Fibroblast of the conjunctiva (primary cell): ENCODE results near the gene P3H2.

ENCODE experiments used
- DNase-seq: peaks from one replicate; pipeline ENCODE4 v3.0.0-alpha.2; 2010; ENCODE audit warnings: low read depth

P3H2 gene

GRCh38 chr3:190013943-190014924 is 106.5 kb downstream of the P3H2 start:
- DNase-seq = no peak

- DNase-seq = no peak
These were observed 107.9 kb downstream of the P3H2 start for GRCh38 chr3:190012784-190013183.

GRCh38 chr3:190012314-190012782 is 108.3 kb downstream of the P3H2 start:
- DNase-seq = no peak

- no peak for DNase-seq
These were observed 110.2 kb downstream of the P3H2 start for GRCh38 chr3:190010486-190010885.

- DNase-seq = no peak
These were observed 111.1 kb downstream of the P3H2 start for GRCh38 chr3:190009614-190010013.

GRCh38 chr3:190008432-190008831 is 112.3 kb downstream of the P3H2 start:
- no peak for DNase-seq

- no peak for DNase-seq
These were observed 115.2 kb downstream of the P3H2 start for GRCh38 chr3:190005343-190006113.

- no peak for DNase-seq
These were observed 116.0 kb downstream of the P3H2 start for GRCh38 chr3:190004656-190005055.

- DNase-seq = peak; percentile 73
These were observed 117.0 kb downstream of the P3H2 start for GRCh38 chr3:190003681-190004123.

- no peak for DNase-seq
These were observed 117.6 kb downstream of the P3H2 start for GRCh38 chr3:190003068-190003467.

GRCh38 chr3:190001426-190001825 is 119.3 kb downstream of the P3H2 start:
- peak; percentile 29 for DNase-seq

- DNase-seq = no peak
These were observed 119.9 kb downstream of the P3H2 start for GRCh38 chr3:190000861-190001196.

- no peak for DNase-seq
These were observed 120.4 kb downstream of the P3H2 start for GRCh38 chr3:190000187-190000860.

- DNase-seq = no peak
These were observed 121.0 kb downstream of the P3H2 start for GRCh38 chr3:189999718-190000117.

- no peak for DNase-seq
These were observed 125.6 kb downstream of the P3H2 start for GRCh38 chr3:189995129-189995528.

GRCh38 chr3:189990826-189991225 is 129.9 kb downstream of the P3H2 start:
- DNase-seq = no peak

GRCh38 chr3:189988854-189989253 is 131.8 kb downstream of the P3H2 start:
- no peak for DNase-seq

GRCh38 chr3:189988322-189988721 is 132.4 kb downstream of the P3H2 start:
- DNase-seq = no peak

GRCh38 chr3:189985948-189986347 is 134.7 kb downstream of the P3H2 start:
- no peak for DNase-seq

GRCh38 chr3:189983612-189984011 is 137.1 kb downstream of the P3H2 start:
- no peak for DNase-seq

GRCh38 chr3:189982321-189982945 is 138.3 kb downstream of the P3H2 start:
- no peak for DNase-seq

GRCh38 chr3:189981668-189982067 is 139.0 kb downstream of the P3H2 start:
- peak; percentile 69 for DNase-seq
